C4-2B (cell line): ENCODE measurements around the gene SPTBN5.

Experiments
- H3K27ac ChIP-seq: fragments of 450-650 bp; 2 replicates; pipeline ENCODE4 v1.5.1; 2017
- ZFX ChIP-seq: fragments of 450-650 bp; IDR thresholded peaks from 2 replicates; pipeline ENCODE4 v1.6.1; 2017
- TF ChIP-seq, protein P1 (sequence below): fragments of 450-650 bp; conservative IDR thresholded peaks from 2 replicates; pipeline ENCODE4 v1.5.1; 2017; ENCODE audit warnings: mild to moderate bottlenecking

Gene SPTBN5

DNA sequence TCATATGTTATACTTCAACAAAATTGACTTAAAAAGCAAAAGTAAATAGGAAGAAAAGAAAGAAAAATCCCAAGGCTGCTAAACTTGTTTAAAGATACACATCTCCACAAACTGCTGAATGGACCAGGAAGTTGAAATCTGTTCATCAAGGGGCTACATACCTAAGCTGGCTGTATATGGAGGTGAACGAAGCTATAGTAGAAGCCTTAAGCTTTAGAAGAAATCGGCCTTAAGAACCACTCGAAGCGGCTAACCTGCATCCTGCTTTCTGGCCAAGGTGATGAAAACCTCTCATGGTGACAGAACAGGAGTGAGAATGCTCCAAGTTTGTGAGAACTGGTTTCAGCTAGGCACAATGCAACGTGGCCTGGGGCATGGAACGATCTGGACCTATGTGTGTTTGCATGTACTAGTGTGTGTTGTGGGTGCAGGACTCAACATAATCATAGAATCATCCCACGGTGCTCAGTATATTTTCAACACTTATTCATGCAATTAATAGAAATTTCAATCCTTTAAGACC, 31.3 kb upstream of the SPTBN5 start:
- TF ChIP-seq ZFX = no peak
- TF ChIP-seq, protein P1, sequence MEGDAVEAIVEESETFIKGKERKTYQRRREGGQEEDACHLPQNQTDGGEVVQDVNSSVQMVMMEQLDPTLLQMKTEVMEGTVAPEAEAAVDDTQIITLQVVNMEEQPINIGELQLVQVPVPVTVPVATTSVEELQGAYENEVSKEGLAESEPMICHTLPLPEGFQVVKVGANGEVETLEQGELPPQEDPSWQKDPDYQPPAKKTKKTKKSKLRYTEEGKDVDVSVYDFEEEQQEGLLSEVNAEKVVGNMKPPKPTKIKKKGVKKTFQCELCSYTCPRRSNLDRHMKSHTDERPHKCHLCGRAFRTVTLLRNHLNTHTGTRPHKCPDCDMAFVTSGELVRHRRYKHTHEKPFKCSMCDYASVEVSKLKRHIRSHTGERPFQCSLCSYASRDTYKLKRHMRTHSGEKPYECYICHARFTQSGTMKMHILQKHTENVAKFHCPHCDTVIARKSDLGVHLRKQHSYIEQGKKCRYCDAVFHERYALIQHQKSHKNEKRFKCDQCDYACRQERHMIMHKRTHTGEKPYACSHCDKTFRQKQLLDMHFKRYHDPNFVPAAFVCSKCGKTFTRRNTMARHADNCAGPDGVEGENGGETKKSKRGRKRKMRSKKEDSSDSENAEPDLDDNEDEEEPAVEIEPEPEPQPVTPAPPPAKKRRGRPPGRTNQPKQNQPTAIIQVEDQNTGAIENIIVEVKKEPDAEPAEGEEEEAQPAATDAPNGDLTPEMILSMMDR = no peak
- H3K27ac ChIP-seq = peak overlapping the region; percentile 33

DNA sequence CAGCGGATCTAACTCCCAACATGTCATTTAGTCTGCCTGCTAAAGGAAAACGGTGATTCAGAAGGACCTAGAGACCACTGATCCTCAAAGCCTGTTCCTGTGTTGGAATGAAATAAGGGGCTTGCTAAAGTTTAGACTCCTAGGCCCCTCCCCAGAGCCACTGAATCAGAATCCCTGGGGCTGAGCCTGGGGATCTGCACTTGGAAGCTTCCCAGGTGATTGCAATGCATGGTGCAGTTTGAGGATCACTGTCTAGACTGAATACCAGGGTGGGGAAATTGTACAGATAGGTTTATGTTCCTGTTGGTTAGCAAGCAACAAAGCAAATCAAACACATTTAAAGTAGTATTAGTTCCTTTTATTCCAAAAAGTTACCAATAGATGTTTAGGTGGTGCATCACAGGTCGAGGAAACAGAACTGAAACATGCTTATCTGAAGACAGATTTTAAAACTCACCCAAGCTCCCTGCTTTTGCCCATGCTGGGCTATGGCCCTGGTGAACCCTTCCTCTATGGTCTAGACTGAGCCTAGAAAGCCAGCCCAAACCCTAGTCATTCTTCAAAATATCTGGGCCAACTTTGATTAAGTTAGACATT, 29.6 kb upstream of the SPTBN5 start:
- H3K27ac ChIP-seq = no peak overlapping the region
- TF ChIP-seq ZFX = no peak
- TF ChIP-seq, protein P1 = no peak

DNA sequence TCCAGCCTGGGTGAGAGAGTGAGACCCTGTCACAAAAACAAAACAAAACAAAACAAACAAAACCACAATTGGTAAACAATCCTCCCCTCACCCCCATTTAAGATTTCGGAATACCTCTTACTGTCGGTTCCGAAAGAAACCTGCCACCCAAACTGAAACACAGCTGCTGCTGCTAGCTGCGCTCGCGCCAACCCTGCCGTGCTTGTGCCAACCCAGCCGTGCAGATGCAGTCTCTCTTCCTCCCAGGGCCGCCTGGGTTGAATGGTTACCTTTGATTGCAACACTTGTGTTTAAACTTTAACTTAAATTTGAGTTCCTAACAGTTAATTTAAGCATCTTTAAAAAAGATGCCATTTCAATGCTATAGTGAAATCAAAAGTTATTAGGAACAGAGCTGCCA, 28.5 kb upstream of the SPTBN5 start:
- no peak for TF ChIP-seq ZFX
- TF ChIP-seq, protein P1 = no peak

DNA sequence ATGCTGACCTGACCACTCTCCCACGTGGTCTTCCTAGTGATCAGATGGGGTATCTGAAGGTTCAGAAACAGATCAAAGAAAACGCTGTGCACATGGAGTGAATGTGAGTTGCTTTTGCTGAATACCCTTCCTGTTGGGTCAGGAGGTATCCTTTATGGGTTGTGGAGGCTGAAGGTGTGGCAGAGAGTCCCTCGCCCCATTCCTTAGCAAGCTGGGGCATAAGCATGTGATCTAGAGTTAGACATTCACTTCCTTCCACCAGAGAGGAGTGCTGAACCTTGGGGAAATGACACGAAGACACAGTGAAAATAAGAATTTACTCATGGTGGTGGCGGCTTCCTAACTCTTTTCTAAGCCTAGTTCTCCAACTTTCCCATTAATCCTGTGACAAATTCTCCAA, 27.8 kb upstream of the SPTBN5 start:
- no peak overlapping the region for H3K27ac ChIP-seq
- TF ChIP-seq, protein P1 = no peak
- no peak for TF ChIP-seq ZFX

More for the DNA sequence above, 28.5 kb upstream of the SPTBN5 start:
- no peak overlapping the region for H3K27ac ChIP-seq

DNA sequence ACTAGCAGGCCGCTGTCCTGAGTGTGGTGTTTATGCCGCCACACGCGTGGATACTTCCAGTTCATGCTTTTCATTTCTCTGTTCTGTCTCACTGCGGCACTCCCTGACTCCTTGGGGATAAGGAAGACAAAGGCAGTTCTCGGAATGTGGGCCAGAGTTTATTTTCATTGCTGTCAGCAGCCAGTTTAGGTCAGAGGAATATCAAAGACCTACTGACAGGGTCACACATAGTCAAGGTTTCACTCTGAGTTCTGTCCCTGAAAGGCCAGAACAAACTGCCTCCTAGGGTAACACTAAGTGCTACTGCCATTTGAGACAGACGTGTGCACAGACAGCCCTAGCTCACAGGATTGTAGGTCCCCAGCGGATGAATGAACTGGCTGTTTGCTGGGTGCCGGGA, 27.3 kb upstream of the SPTBN5 start:
- no peak for TF ChIP-seq ZFX
- TF ChIP-seq, protein P1 = no peak
- no peak overlapping the region for H3K27ac ChIP-seq

DNA sequence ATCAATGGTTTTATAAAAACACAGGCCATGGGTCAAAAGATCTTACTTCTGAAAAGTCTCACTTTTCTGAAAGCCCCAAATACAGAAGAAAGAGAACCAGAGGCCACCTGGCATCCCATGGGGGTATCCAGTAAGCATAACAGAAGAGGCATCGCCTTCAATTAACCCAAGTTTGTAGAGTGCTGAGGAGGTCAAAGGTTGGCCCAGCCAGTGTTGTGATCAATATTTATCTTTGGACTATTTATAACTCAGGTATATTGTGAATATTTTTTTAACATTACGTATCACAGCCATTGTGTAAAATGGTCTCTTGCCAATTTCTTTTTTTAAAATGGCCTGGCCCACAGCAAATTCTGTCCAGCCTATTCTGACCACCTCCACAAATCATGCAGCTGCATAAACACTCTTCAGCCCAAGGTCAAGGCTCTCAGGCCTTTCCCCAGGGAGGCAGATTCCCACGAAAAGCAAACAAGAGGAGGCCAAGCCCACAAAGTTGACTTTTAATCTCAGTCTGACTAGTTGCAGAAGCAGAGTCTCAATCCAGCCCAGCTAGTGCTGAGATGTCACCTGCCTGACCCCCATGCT, 26.2 kb upstream of the SPTBN5 start:
- TF ChIP-seq, protein P1 = no peak
- TF ChIP-seq ZFX = no peak
- no peak overlapping the region for H3K27ac ChIP-seq

DNA sequence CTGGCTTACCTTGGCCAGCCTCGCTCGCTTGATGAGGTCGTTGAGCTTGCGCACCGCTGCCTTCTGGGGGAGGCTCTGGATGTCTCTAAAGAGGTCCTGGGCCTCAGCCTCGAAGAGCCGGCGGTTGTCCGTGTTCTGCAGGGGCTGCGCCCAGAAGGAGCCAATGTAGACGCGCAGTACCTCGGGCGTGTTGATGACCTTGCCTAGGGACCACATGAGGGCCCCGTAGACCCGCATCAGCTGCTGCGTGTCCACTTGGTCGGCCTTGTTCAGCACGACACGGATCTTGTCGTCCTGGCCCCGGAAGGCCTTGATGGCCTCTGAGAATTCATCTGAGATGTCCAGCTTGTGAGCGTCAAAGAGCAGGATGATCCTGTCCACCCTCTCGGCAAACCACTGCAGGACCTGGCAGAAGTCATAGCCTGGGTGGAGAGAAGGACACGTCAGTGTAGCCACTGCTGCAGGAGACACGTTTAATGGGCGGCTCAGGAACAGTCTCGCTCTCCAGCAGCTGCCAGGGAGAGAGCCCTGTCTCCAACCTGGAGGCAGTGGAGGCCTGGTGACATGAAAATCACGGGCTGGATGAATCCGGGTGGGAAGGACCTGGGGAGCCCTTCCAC, 25.5 kb upstream of the SPTBN5 start:
- TF ChIP-seq, protein P1 = no peak
- TF ChIP-seq ZFX = no peak
- peak overlapping the region; percentile 6; the same call in 1 of the 2 replicates for H3K27ac ChIP-seq
